HuH-7 (cell line): ENCODE results near the gene PABPC4L.
A peak's percentile ranks its signal among the peaks of the same experiment; 100 is the strongest.
"Not testable (repeated sequence)": the region's sequence is repeated elsewhere in the genome, so short reads cannot be mapped to it uniquely, and the experiment has no call there.

ENCODE experiments used
- DNase-seq: peaks from one replicate; pipeline ENCODE4 v3.0.0; 2011; ENCODE audit warnings: low spot score

PABPC4L gene

DNA sequence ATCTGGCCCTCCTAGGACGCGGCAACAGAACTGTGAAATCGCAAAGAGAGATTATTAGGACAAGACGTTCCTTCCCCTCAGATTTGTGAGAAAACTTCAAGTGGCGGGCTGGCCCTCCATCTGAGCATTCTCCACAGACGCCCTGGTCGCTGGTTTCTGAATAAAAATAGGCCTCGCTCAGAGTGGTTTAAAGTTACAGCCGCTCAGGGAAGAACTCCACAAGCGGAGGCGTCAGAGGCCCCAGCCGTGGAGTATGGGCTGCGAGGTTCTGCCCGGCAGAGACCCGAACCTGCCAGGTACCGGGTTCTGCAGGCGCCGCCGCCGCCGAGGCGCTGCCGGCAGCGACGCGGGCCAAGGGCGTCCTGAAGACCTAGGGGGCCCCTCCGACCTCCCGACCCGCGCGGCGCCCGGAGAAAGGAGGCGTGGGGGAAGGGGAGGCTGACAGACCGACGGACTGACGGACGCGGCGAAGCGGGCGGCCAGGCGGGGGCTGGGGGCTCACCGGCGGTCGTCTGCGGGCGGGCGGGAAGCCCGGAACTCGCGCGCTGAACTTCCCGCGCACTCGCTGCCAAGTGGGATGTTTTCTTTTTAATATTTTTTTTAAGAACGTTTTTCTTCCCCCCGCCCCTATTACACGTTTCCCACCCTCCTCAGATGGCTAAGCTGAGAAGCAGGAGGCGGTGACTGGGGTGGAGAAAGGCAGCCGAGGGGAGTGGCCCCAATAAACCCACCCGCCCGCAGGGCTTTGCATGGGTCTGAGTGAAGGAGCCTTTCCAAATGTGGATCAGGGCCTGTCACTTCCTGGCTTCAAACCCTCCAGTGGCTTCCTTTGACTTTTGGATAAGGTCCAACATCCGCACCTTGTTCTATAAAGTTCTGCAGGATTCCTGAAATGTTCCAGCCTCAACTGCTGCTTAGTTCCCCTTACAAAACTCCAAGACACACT, at the start of gene PABPC4L:
Gene PABPC4L, minus strand, starts transcription at position 574 of the 946 bp plus-strand sequence. CDS start 770 bp downstream, outside the sequence.
- peak; percentile 66 for DNase-seq

DNA sequence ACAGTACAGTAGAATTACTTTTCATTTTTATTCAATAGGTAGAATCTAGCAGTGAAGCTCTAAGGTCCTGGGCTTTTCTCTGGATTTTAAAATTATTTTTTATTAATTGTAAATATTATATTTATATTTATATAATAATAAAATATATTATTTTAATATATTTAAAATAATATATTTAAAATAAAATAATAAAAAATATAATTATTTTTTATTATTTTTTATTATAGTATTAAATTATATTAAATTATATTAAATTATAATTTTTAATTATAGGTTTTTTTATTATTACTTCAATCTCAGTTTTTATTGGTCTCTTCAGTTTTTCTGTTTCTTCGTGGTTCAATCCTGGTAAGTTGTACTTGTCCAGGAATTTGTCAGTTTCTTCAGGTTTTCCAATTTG, 49.7 kb upstream of the PABPC4L start:
- DNase-seq = no peak

DNA sequence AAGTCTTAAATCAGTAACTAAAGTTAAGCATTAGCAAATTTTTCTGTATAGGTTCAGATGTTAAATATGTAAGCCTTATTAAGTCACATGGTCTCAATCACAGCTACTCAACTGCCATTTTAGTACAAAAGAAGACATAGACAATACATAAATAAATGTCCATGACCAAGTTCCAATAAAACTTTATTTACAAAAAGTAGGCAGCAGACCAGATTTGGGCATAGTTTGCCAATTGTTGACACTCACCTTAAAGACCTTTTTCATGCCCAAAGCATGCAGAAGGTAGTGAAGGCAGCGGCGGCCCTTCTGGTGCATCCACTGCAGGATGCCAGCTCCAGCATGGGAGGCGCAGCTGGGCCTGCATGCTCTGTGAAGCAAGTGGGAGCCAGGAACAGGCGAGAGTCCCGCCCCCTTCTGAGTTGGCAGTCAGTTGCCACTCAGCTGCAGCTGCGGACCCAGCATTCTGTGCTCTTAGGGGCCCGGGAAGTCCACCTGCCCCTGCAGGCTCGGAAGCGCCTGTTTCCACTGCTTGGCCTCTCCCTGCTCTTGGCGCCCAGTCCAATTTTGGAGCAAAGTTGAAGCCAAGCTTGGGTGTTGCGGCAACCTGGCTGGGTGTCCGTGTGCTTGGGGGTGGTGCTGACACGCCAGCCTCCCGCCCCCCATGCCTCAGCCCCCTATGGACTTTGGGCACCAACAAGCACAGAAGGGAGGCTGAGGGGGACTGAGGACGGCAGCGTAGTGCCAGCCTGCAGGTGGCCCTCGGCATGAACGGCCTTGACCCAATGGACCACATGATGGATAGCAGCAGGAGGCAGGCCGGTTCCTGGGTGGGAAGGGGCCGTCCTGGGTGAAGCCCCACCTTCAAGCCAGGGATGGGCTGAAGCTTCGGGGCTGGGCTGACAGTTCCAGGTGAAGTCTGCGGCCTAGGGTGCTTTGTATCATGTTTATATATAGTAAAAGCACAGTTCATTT, 42.4 kb upstream of the PABPC4L start:
- no peak for DNase-seq

DNA sequence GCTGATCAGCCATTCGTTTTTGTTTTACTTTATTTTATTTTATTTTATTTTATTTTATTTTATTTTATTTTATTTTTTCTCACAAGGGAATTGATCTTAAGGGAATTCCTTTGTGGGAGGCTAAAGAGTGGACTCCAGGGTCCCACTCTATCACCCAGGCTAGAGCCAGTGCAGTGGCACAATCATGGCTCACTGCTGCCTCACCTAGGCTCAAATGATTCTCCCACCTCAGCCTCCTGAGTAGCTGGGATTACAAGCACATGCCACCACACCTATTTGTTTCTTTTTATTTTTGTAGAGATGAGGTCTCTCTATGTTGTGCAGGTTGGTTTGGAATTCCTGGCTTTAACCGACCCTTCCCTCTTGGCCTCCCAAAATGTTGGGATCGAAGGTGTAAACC, 17.5 kb upstream of the PABPC4L start:
- no peak for DNase-seq

DNA sequence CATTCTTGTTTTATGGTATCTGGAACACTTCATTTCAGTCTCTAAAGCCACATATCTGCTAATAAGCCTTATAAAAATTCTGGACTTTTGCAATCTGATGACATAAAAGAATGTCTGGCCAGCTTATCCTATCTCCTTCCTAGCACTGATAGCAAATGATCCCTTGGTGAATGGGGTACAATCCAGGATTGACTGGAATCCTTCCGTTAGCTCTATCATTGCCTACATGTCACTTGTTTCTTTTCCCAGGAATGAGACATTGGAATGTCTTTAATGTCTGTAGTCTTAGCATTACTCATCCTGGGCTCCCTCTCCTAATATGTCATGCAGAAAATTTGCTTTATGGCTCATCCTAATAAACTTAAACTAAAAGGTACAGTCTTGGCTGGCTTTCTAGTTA, 14.8 kb upstream of the PABPC4L start:
- DNase-seq = no peak

DNA sequence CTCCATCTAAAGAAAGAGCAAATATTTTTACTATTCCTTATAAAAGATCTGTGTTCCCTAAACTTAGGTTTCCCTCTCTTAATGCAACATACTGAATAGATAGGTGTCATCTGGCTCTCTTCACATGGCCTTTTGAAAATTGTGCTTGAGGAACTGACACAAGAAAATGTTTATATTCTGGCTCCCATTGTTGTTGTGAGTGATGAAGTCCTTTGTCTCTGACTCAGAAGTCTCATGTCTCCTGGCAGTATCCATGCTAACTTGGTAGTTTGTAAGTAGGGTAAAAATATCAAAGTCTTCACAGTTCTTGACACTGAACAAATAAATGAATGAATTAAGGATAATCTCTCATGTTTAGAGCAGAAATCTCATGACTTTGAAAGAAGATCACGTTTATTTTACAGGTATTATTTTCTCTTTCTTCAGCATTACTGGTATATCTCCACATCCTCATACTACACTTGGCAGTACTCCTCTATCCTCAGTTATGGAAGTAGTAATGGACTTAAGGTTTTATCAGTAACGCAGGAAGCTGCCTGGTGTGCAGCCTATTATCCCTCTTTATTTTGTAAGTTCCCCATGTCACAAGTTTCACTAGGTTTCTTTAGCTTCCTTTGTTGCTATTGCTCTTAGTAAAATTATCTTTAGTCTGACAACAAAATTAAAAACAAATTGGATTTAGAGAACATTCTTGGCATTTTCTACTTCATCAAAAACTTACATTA, 14.2 kb upstream of the PABPC4L start:
- no peak for DNase-seq

DNA sequence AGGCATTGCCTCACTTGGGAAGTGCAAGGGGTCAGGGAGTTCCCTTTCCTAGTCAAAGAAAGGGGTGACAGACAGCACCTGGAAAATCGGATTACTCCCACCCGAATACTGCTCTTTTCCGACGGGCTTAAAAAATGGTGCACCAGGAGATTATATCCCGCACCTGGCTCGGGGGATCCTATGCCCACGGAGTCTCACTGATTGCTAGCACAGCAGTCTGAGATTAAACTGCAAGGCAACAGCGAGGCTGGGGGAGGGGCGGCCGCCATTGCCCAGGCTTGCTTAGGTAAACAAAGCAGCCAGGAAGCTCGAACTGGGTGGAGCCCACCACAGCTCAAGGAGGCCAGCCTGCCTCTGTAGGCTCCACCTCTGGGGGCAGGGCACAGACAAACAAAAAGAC, 6.4 kb upstream of the PABPC4L start:
- not testable (repeated sequence) for DNase-seq

DNA sequence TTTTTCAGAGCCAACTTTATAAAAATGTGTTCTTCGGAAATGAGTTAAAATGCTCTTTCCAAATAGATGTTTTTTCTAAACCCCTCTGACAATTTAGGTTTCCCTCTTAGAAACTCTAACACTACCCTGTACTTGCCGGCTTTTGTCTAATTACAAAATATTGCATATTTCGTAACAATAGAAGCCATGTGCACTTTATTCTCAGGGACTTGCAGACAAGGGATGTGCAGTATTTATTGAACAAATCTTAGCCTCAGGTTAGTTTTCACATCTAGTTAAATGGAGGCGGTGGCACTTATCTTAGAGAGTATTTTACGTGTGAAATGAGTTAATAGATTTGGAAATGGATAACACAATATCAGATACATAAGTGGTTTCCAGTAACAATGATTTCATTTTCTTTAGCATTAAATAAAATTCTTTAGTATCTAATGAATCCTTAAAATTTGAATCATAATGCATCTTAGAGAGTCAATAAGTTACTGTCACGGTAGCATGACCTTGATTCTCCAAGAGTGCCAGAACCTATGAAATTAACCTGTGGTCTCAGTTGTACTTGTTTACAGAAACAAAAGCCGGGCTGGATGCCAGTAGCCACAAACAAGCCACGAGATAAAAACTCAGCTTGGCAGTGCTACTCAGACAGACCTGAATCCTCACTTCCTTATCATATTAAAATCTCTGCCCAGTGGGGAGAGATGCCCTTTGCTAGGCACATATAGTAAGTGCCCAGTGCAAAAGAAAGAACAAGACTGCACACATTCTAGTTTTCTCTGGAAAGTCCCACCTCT, 772 bp upstream of the PABPC4L start:
- no peak for DNase-seq

DNA sequence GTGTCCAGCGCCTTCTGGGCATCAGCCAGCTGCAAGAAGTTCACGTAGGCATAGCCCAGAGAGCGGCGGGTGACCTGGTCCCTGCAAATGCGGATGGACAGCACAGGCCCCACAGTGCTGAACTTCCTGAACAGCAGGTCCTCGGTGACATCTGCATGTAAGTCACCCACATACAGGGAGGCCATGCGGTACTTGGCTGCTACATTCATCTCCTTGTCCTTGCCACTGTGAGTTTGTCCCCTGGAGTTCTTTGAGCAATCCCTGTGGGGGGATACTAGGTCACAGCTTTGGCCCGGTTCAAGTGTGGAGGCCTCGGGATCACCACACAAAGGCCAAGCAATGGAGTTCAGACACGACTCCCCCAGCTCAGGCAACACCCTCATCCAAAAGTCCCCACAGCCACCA, 776 bp downstream of the PABPC4L start:
- peak; percentile 27 for DNase-seq

DNA sequence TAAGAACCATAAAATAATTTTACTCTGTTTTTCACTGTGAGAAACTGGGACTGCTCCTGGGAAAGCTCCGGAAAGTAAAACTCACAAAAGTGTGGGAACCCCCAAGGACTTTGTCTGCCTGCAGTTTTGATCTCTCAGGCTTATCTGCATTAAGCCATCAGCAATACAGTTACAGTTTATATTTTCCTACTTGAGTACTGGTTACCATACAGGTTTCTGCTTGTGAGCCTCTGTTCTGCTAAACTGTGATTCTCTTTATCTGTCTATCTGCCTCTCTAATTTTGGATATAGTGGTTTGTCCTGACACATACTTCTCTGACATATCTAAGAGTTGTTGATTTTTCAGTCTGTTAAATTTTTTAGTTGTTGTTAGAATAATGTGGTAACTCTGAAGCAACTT, 11.6 kb downstream of the PABPC4L start:
- DNase-seq = no peak

DNA sequence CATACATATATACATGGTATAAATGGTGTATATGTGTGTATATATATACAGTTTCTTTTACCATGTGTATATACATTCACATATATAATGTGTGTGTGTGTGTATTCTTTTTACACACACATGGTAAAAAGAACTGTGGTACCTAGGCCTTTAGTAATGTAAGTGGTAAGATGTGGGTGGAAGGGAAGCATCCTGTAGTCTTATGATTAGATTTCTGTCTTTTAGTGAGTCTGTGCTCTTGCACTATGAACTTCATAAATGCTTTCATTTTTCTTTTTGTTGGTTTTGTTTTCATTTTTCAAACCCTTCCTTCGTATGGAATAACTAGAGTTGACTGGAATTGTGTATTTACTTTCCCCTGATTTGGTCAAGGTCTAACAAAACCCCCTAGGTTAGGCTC, 12.1 kb downstream of the PABPC4L start:
- no peak for DNase-seq

DNA sequence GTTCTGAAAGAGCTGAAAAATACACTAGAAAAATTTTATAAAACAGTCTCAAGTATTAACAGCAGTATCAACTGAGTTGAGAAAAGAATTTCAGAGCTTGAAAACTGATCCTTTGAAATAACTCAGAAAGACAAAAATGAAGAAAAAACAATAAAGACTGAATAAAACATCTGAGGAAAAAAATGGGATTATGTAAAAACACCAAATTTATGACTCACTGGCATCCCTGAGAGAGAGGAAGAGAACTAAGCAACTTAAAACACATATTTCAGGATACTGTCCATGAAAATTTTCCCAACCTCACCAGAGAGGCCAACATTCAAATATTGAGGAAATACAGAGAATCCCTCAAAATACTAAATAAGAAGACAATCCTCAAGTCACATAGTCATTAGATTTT, 22.9 kb downstream of the PABPC4L start:
- no peak for DNase-seq

DNA sequence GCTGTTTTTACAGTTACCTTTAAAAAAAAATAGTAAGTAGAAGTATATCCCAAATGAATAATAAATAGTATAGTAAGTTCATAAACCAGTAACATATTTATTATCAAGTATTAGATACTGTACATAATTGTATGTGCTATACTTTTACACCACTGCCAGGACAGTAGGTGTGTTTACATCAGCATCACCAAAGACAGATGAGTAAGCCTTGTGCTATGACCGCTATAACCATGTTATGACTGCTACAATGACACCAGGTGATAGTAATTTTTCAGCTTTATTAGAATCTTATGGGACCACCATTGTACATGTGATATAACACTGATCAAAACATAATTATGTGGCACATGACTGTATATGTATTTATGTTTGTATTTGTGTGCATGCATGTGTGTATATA, 27.3 kb downstream of the PABPC4L start:
- DNase-seq = no peak

DNA sequence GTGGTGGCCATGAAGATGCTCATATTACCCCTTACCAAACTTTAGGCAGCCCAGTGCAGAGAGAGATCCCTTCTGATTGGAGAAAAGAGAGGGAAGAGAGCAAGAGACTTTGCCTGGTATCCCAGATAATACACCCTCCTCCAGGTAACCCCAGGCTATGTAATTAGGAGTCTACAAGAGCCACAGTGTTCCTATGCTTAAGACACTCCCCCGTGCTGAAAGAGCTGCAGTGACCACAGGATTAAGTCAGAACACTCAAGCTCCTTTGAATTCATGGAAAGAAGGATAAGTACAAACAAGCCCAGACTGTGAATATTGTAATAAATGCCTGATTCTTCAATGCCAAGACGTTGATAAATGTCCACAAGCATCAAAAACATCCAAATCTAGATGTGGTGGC, 41.4 kb downstream of the PABPC4L start:
- no peak for DNase-seq

DNA sequence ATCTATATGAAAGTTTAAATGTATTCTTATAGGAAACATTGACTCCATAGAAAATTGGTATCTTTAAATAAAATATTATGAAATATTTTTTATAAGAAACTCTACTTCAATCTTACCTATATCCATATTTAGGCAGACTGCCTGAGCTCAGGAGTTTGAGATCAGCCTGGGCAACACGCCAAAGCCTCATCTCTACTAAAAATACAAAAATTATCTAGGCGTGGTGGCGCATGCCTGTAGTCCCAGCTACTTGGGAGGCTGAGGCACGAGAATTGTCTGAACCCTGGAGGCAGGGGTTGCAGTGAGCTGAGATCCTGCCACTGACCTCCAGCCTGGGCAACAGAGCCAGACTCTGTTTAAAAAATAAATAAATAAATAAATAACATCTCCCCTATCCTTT, 47.5 kb downstream of the PABPC4L start:
- no peak for DNase-seq

DNA sequence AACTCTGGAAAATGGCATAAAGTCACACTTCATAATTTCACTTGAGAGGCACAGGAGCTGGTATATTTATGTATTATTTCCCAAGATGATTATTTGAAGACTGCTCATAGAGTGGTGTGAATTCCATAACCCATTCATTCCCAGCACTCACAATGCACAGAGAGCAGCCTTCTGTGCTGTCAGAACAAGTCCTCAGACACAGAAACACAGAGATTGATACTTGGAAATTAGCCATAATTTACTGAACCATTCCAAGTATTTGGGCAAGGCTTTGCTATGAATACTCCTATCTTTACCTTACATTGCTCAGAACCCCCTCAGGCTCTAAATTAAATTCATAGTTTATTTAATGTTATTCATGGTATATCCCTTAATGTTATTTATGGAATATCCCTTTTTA, 53.6 kb downstream of the PABPC4L start:
- DNase-seq = no peak
